ENCODE measurements around the gene MEGF6. TPM values are rescaled to one million over a fixed set of nuclear protein-coding genes. Genes with fewer than 3 reads are reported as not detected.

MEGF6 gene
- total and polyA plus RNA-seq, 2 donors: 9.6 to 35.2 TPM

- Histone ChIP-seq H3K27me3 (ENCODE audit: control insufficient read depth in 2 of 2, insufficient read depth in 1 of 2, low read length in 1 of 2) (no peaks in the 10 kb centered on the region), H3K4me1 (ENCODE audit: control insufficient read depth in 2 of 2, insufficient read depth in 2 of 2, low read length in 2 of 2) (peaks cover 0 to 3% of the 10 kb centered on the region in 2 donors), H3K9me3 (ENCODE audit: control insufficient read depth in 2 of 2, insufficient read depth in 1 of 2, low read length in 1 of 2) (peaks cover 0 to 14% of the 10 kb centered on the region in 2 donors), H3K27ac (ENCODE audit: low read depth in 1 of 2, low read length in 1 of 2) (no peak overlapping the region), H3K4me3 (ENCODE audit: low read length in 2 of 2) (no peak overlapping the region), H3K36me3 (ENCODE audit: control insufficient read depth in 2 of 2, insufficient read depth in 2 of 2, low read length in 1 of 2) (no peaks in the 10 kb centered on the region)
- no peak for DNase-seq (ENCODE audit: low read depth in 6 of 9, low spot score in 9 of 9)
- 98% methylated on average over 23 of the region's 23 CpGs for WGBS
These were observed 121.1 kb downstream of the MEGF6 start for GRCh38 chr1:3490046-3490745.

- no peaks in the 10 kb centered on the region for H3K36me3 ChIP-seq (ENCODE audit: control insufficient read depth in 2 of 2, insufficient read depth in 2 of 2, low read length in 1 of 2)
- peaks cover 0 to 14% of the 10 kb centered on the region in 2 donors for H3K9me3 ChIP-seq (ENCODE audit: control insufficient read depth in 2 of 2, insufficient read depth in 1 of 2, low read length in 1 of 2)
- no peak for DNase-seq (ENCODE audit: low read depth in 6 of 9, low spot score in 9 of 9)
- 95% methylated on average over 4 of the region's 4 CpGs for WGBS
- peaks cover 0 to 3% of the 10 kb centered on the region in 2 donors for H3K4me1 ChIP-seq (ENCODE audit: control insufficient read depth in 2 of 2, insufficient read depth in 2 of 2, low read length in 2 of 2)
- no peak overlapping the region for H3K27ac ChIP-seq (ENCODE audit: low read depth in 1 of 2, low read length in 1 of 2)
- no peak overlapping the region for H3K4me3 ChIP-seq (ENCODE audit: low read length in 2 of 2)
- no peaks in the 10 kb centered on the region for H3K27me3 ChIP-seq (ENCODE audit: control insufficient read depth in 2 of 2, insufficient read depth in 1 of 2, low read length in 1 of 2)
These were observed 122.9 kb downstream of the MEGF6 start for GRCh38 chr1:3488432-3488831.

GRCh38 chr1:3485016-3485415 is 126.3 kb downstream of the MEGF6 start:
- WGBS: 95% methylated on average over 14 of the region's 14 CpGs
- Histone ChIP-seq H3K36me3 (ENCODE audit: control insufficient read depth in 2 of 2, insufficient read depth in 2 of 2, low read length in 1 of 2) (no peaks in the 10 kb centered on the region), H3K27me3 (ENCODE audit: control insufficient read depth in 2 of 2, insufficient read depth in 1 of 2, low read length in 1 of 2) (no peaks in the 10 kb centered on the region), H3K27ac (ENCODE audit: low read depth in 1 of 2, low read length in 1 of 2) (no peak overlapping the region), H3K9me3 (ENCODE audit: control insufficient read depth in 2 of 2, insufficient read depth in 1 of 2, low read length in 1 of 2) (peaks cover 0 to 14% of the 10 kb centered on the region in 2 donors), H3K4me1 (ENCODE audit: control insufficient read depth in 2 of 2, insufficient read depth in 2 of 2, low read length in 2 of 2) (no peaks in the 10 kb centered on the region), H3K4me3 (ENCODE audit: low read length in 2 of 2) (no peak overlapping the region)
- DNase-seq (ENCODE audit: low read depth in 6 of 9, low spot score in 9 of 9): no peak

- no peaks in the 10 kb centered on the region for H3K36me3 ChIP-seq (ENCODE audit: control insufficient read depth in 2 of 2, insufficient read depth in 2 of 2, low read length in 1 of 2)
- H3K4me3 ChIP-seq (ENCODE audit: low read length in 2 of 2): no peak overlapping the region
- no peaks in the 10 kb centered on the region for H3K27me3 ChIP-seq (ENCODE audit: control insufficient read depth in 2 of 2, insufficient read depth in 1 of 2, low read length in 1 of 2)
- peaks cover 0 to 5% of the 10 kb centered on the region in 2 donors for H3K9me3 ChIP-seq (ENCODE audit: control insufficient read depth in 2 of 2, insufficient read depth in 1 of 2, low read length in 1 of 2)
- no peak overlapping the region for H3K27ac ChIP-seq (ENCODE audit: low read depth in 1 of 2, low read length in 1 of 2)
- DNase-seq (ENCODE audit: low read depth in 6 of 9, low spot score in 9 of 9): peak in 4 of 9 donors; percentile 18 to 33 (median 26)
- WGBS: 57% methylated on average over 31 of the region's 31 CpGs
- H3K4me1 ChIP-seq (ENCODE audit: control insufficient read depth in 2 of 2, insufficient read depth in 2 of 2, low read length in 2 of 2): no peaks in the 10 kb centered on the region
These were observed 127.4 kb downstream of the MEGF6 start for GRCh38 chr1:3483801-3484444.

GRCh38 chr1:3483380-3483779 is 127.9 kb downstream of the MEGF6 start:
- no peaks in the 10 kb centered on the region for H3K36me3 ChIP-seq (ENCODE audit: control insufficient read depth in 2 of 2, insufficient read depth in 2 of 2, low read length in 1 of 2)
- H3K4me1 ChIP-seq (ENCODE audit: control insufficient read depth in 2 of 2, insufficient read depth in 2 of 2, low read length in 2 of 2): no peaks in the 10 kb centered on the region
- H3K27me3 ChIP-seq (ENCODE audit: control insufficient read depth in 2 of 2, insufficient read depth in 1 of 2, low read length in 1 of 2): no peaks in the 10 kb centered on the region
- no peak for DNase-seq (ENCODE audit: low read depth in 6 of 9, low spot score in 9 of 9)
- H3K9me3 ChIP-seq (ENCODE audit: control insufficient read depth in 2 of 2, insufficient read depth in 1 of 2, low read length in 1 of 2): peaks cover 0 to 3% of the 10 kb centered on the region in 2 donors
- WGBS: 83% methylated on average over 14 of the region's 14 CpGs
- no peak overlapping the region for H3K4me3 ChIP-seq (ENCODE audit: low read length in 2 of 2)
- no peak overlapping the region for H3K27ac ChIP-seq (ENCODE audit: low read depth in 1 of 2, low read length in 1 of 2)

GRCh38 chr1:3482378-3482849 is 128.9 kb downstream of the MEGF6 start:
- Histone ChIP-seq H3K27ac (ENCODE audit: low read depth in 1 of 2, low read length in 1 of 2) (no peak overlapping the region), H3K36me3 (ENCODE audit: control insufficient read depth in 2 of 2, insufficient read depth in 2 of 2, low read length in 1 of 2) (no peaks in the 10 kb centered on the region), H3K27me3 (ENCODE audit: control insufficient read depth in 2 of 2, insufficient read depth in 1 of 2, low read length in 1 of 2) (no peaks in the 10 kb centered on the region), H3K4me1 (ENCODE audit: control insufficient read depth in 2 of 2, insufficient read depth in 2 of 2, low read length in 2 of 2) (no peaks in the 10 kb centered on the region), H3K9me3 (ENCODE audit: control insufficient read depth in 2 of 2, insufficient read depth in 1 of 2, low read length in 1 of 2) (no peaks in the 10 kb centered on the region), H3K4me3 (ENCODE audit: low read length in 2 of 2) (no peak overlapping the region)
- no peak for DNase-seq (ENCODE audit: low read depth in 6 of 9, low spot score in 9 of 9)
- 53% methylated on average over 18 of the region's 18 CpGs for WGBS

GRCh38 chr1:3481836-3482375 is 129.4 kb downstream of the MEGF6 start:
- no peak overlapping the region for H3K4me3 ChIP-seq (ENCODE audit: low read length in 2 of 2)
- DNase-seq (ENCODE audit: low read depth in 6 of 9, low spot score in 9 of 9): no peak
- 75% methylated on average over 20 of the region's 20 CpGs for WGBS
- H3K27ac ChIP-seq (ENCODE audit: low read depth in 1 of 2, low read length in 1 of 2): no peak overlapping the region
- no peaks in the 10 kb centered on the region for H3K27me3 ChIP-seq (ENCODE audit: control insufficient read depth in 2 of 2, insufficient read depth in 1 of 2, low read length in 1 of 2)
- no peaks in the 10 kb centered on the region for H3K4me1 ChIP-seq (ENCODE audit: control insufficient read depth in 2 of 2, insufficient read depth in 2 of 2, low read length in 2 of 2)
- no peaks in the 10 kb centered on the region for H3K9me3 ChIP-seq (ENCODE audit: control insufficient read depth in 2 of 2, insufficient read depth in 1 of 2, low read length in 1 of 2)
- no peaks in the 10 kb centered on the region for H3K36me3 ChIP-seq (ENCODE audit: control insufficient read depth in 2 of 2, insufficient read depth in 2 of 2, low read length in 1 of 2)

GRCh38 chr1:3481046-3481445 is 130.3 kb downstream of the MEGF6 start:
- Histone ChIP-seq H3K27me3 (ENCODE audit: control insufficient read depth in 2 of 2, insufficient read depth in 1 of 2, low read length in 1 of 2) (no peaks in the 10 kb centered on the region), H3K9me3 (ENCODE audit: control insufficient read depth in 2 of 2, insufficient read depth in 1 of 2, low read length in 1 of 2) (no peaks in the 10 kb centered on the region), H3K4me1 (ENCODE audit: control insufficient read depth in 2 of 2, insufficient read depth in 2 of 2, low read length in 2 of 2) (no peaks in the 10 kb centered on the region), H3K27ac (ENCODE audit: low read depth in 1 of 2, low read length in 1 of 2) (no peak overlapping the region), H3K36me3 (ENCODE audit: control insufficient read depth in 2 of 2, insufficient read depth in 2 of 2, low read length in 1 of 2) (no peaks in the 10 kb centered on the region), H3K4me3 (ENCODE audit: low read length in 2 of 2) (no peak overlapping the region)
- 64% methylated on average over 15 of the region's 15 CpGs for WGBS
- no peak for DNase-seq (ENCODE audit: low read depth in 6 of 9, low spot score in 9 of 9)

- H3K4me3 ChIP-seq (ENCODE audit: low read length in 2 of 2): no peak overlapping the region
- no peak for DNase-seq (ENCODE audit: low read depth in 6 of 9, low spot score in 9 of 9)
- H3K27me3 ChIP-seq (ENCODE audit: control insufficient read depth in 2 of 2, insufficient read depth in 1 of 2, low read length in 1 of 2): no peaks in the 10 kb centered on the region
- no peaks in the 10 kb centered on the region for H3K9me3 ChIP-seq (ENCODE audit: control insufficient read depth in 2 of 2, insufficient read depth in 1 of 2, low read length in 1 of 2)
- no peaks in the 10 kb centered on the region for H3K4me1 ChIP-seq (ENCODE audit: control insufficient read depth in 2 of 2, insufficient read depth in 2 of 2, low read length in 2 of 2)
- 83% methylated on average over 21 of the region's 21 CpGs for WGBS
- no peaks in the 10 kb centered on the region for H3K36me3 ChIP-seq (ENCODE audit: control insufficient read depth in 2 of 2, insufficient read depth in 2 of 2, low read length in 1 of 2)
- no peak overlapping the region for H3K27ac ChIP-seq (ENCODE audit: low read depth in 1 of 2, low read length in 1 of 2)
These were observed 131.0 kb downstream of the MEGF6 start for GRCh38 chr1:3480369-3480719.

All from thymus (tissue), 11 donors.